Measurements from ENCODE around the gene GJD4. TPM values are rescaled to one million over a fixed set of nuclear protein-coding genes. Genes with fewer than 3 reads are reported as not detected.

The GJD4 gene
- total RNA-seq, 2 experiments from 2014 or later = not detected

DNA sequence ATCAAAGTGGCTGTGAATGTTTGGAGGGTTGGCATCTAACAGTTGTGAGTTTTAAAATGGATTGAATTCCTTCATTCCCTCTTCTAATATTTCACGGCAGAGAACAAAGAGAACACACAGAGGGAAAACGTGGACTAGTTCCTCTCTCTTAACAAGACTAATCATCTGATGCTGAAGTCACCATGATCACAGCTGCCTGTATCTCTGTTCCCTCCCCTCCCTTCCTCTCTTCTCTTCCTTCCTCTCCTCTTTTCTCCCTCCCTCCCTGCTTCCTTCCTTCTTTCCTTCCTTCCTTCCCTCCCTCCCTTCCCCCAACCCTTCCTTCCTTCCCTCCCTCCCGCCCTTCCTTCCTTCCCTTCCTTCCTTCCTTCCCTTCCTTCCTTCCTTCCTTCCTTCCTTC is 10.0 kb upstream of the GJD4 start:
- no TSS peak for BruUV-seq (replicated peaks)
- TF ChIP-seq EZH2phosphoT487 (IDR thresholded peaks at IDR 0.05; ENCODE audit: borderline replicate concordance, low read depth, low read length) = no peak
- TF ChIP-seq, protein P1, sequence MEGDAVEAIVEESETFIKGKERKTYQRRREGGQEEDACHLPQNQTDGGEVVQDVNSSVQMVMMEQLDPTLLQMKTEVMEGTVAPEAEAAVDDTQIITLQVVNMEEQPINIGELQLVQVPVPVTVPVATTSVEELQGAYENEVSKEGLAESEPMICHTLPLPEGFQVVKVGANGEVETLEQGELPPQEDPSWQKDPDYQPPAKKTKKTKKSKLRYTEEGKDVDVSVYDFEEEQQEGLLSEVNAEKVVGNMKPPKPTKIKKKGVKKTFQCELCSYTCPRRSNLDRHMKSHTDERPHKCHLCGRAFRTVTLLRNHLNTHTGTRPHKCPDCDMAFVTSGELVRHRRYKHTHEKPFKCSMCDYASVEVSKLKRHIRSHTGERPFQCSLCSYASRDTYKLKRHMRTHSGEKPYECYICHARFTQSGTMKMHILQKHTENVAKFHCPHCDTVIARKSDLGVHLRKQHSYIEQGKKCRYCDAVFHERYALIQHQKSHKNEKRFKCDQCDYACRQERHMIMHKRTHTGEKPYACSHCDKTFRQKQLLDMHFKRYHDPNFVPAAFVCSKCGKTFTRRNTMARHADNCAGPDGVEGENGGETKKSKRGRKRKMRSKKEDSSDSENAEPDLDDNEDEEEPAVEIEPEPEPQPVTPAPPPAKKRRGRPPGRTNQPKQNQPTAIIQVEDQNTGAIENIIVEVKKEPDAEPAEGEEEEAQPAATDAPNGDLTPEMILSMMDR (conservative IDR thresholded peaks at IDR 0.05; ENCODE audit: low read length) = no peak

DNA sequence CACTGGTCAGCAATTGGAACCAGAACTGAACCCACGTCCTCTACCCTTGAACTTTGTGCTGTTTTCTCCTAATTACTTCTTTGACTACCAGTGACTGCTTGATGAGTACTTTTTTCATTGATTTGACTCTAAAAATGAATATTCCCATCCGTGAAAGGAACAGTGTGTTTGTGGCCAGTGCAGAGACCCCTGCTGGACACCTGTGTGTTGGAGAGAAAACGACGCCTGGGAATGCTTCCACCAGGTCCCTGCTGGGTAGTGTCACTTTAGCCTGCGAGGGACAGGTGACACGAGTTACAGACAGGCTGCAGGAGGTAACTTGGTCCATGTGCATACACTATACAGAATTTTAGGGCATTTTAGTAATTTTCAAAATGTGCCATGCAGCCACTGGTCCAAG is 6.8 kb upstream of the GJD4 start:
- TF ChIP-seq, protein P1 (conservative IDR thresholded peaks at IDR 0.05; ENCODE audit: low read length) = peak; percentile 50; the same call in 1 of the 2 replicates
- TF ChIP-seq EZH2phosphoT487 (IDR thresholded peaks at IDR 0.05; ENCODE audit: borderline replicate concordance, low read depth, low read length) = no peak
- no peak overlapping the region for H3K4me3 ChIP-seq (ENCODE audit: low read depth, low read length, poor library complexity, severe bottlenecking)
- intact Hi-C loops (cut with micrococcal nuclease; ENCODE audit: unreplicated experiment) = no loop called here
- H3K27ac ChIP-seq (ENCODE audit: low read depth, low read length, poor library complexity, severe bottlenecking) = no peak overlapping the region
- no peaks in the 10 kb centered on the region for H3K4me1 ChIP-seq (ENCODE audit: insufficient read depth, low read length, poor library complexity, severe bottlenecking)
- H4K20me1 ChIP-seq (ENCODE audit: insufficient read depth, low read length) = no peaks in the 10 kb centered on the region
- ChIA-PET CTCF (ENCODE audit: unreplicated experiment) (no interaction called here), POLR2A (interaction anchor here (0.5 kb wide), 1 partner anchor 553 kb away, joined by 3 read pairs; no protein-coding TSS in a partner anchor)
- no peaks in the 10 kb centered on the region for H3K79me2 ChIP-seq (ENCODE audit: insufficient read depth, low read depth, low read length)
- H3K9me2 ChIP-seq (ENCODE audit: insufficient read depth, low read length) = no peaks in the 10 kb centered on the region
- H3K4me2 ChIP-seq (ENCODE audit: low read length) = no peak overlapping the region
- no TSS peak for BruUV-seq (replicated peaks)
- no peak overlapping the region for H2AFZ ChIP-seq (ENCODE audit: low read length)
- no peaks in the 10 kb centered on the region for H3K36me3 ChIP-seq (ENCODE audit: insufficient read depth, low read length)
- H3K9me3 ChIP-seq (ENCODE audit: low read length) = no peaks in the 10 kb centered on the region
- DNase-seq (ENCODE audit: low spot score) = no peak

More for the DNA sequence above, 10.0 kb upstream of the GJD4 start:
- ChIA-PET CTCF (ENCODE audit: unreplicated experiment) (no interaction called here), POLR2A (no interaction called here)
- Histone ChIP-seq H3K27ac (ENCODE audit: low read depth, low read length, poor library complexity, severe bottlenecking) (no peak overlapping the region), H3K79me2 (ENCODE audit: insufficient read depth, low read depth, low read length) (no peaks in the 10 kb centered on the region), H3K9me2 (ENCODE audit: insufficient read depth, low read length) (no peaks in the 10 kb centered on the region), H3K36me3 (ENCODE audit: insufficient read depth, low read length) (no peaks in the 10 kb centered on the region), H3K4me2 (ENCODE audit: low read length) (no peak overlapping the region), H2AFZ (ENCODE audit: low read length) (no peak overlapping the region), H3K4me1 (ENCODE audit: insufficient read depth, low read length, poor library complexity, severe bottlenecking) (no peaks in the 10 kb centered on the region), H3K9me3 (ENCODE audit: low read length) (no peaks in the 10 kb centered on the region), H3K4me3 (ENCODE audit: low read depth, low read length, poor library complexity, severe bottlenecking) (no peak overlapping the region), H4K20me1 (ENCODE audit: insufficient read depth, low read length) (no peaks in the 10 kb centered on the region)
- intact Hi-C loops (cut with micrococcal nuclease; ENCODE audit: unreplicated experiment) = no loop called here
- DNase-seq (ENCODE audit: low spot score) = no peak

DNA sequence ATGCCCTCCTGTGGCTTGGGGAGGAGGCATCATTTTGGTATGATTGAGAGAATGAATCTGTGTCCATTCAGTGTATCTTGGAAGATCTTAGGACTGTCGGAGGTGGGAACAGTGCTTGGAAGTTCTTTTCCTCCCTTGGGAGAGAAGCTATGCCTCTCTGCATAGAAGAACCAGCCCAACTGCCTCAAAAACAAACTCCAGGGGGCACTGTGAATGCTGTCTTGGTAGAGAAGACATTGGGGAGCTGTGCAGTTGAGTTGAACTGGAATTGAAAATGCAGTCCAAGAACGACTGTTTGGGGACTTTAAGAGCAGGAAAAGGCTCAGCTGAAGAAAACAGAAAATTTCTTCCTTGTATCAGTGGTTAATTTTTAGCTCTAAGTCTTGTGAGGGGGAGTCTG is 4.9 kb upstream of the GJD4 start:
- BruUV-seq (replicated peaks) = no TSS peak
- Histone ChIP-seq H4K20me1 (ENCODE audit: insufficient read depth, low read length) (no peaks in the 10 kb centered on the region), H3K79me2 (ENCODE audit: insufficient read depth, low read depth, low read length) (no peaks in the 10 kb centered on the region), H3K9me2 (ENCODE audit: insufficient read depth, low read length) (no peaks in the 10 kb centered on the region), H3K4me1 (ENCODE audit: insufficient read depth, low read length, poor library complexity, severe bottlenecking) (no peaks in the 10 kb centered on the region), H3K4me2 (ENCODE audit: low read length) (no peak overlapping the region), H2AFZ (ENCODE audit: low read length) (no peak overlapping the region), H3K36me3 (ENCODE audit: insufficient read depth, low read length) (no peaks in the 10 kb centered on the region), H3K4me3 (ENCODE audit: low read depth, low read length, poor library complexity, severe bottlenecking) (no peak overlapping the region), H3K27ac (ENCODE audit: low read depth, low read length, poor library complexity, severe bottlenecking) (no peak overlapping the region), H3K9me3 (ENCODE audit: low read length) (no peaks in the 10 kb centered on the region)
- TF ChIP-seq, protein P1 (conservative IDR thresholded peaks at IDR 0.05; ENCODE audit: low read length) = peak; percentile 49
- no peak for TF ChIP-seq EZH2phosphoT487 (IDR thresholded peaks at IDR 0.05; ENCODE audit: borderline replicate concordance, low read depth, low read length)
- DNase-seq (ENCODE audit: low spot score) = no peak
- ChIA-PET CTCF (ENCODE audit: unreplicated experiment) (no interaction called here), POLR2A (interaction anchor here (0.6 kb wide), 2 partner anchors 225 to 648 kb away, joined by 3 read pairs; no protein-coding TSS in a partner anchor)
- intact Hi-C loops (cut with micrococcal nuclease; ENCODE audit: unreplicated experiment) = no loop called here
